ENCODE measurements around the gene METTL24. TPM values are rescaled to one million over a fixed set of nuclear protein-coding genes. Genes with fewer than 3 reads are reported as not detected.

Gene METTL24
- polyA plus RNA-seq, 5 donors, result 1.8 to 4.2 (median 3.0) TPM

DNA sequence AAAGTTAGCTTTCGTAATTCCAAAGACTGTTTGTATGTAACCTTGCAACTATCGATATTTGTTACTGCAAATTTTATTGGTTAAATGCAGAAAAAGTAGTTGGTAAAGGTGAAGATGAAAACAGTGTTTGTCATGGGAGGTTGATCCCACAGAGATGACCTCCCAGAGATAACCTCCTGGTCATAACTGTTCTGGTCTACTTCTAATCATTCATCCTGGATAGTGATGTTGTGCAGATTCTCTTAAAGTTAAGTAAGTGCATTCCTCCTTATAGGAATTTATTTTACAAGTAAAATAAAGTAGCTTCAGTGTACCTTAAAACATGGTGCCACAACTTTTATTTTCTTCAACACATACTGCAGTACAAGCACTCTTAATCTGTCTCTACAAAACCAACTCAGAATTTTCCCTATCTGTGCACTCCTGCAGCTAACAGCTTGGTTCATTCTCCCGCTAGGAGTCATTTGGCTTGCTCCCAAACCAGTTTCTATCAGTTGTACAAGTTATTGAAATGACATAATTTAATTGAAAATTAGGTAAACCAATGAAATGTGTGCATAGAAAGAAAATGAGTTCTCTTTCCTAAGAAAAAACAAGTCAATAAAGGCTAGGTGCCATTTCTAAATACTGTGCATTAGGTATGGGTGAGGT lies 19.2 kb downstream of the METTL24 start:
- DNase-seq, result no peak

DNA sequence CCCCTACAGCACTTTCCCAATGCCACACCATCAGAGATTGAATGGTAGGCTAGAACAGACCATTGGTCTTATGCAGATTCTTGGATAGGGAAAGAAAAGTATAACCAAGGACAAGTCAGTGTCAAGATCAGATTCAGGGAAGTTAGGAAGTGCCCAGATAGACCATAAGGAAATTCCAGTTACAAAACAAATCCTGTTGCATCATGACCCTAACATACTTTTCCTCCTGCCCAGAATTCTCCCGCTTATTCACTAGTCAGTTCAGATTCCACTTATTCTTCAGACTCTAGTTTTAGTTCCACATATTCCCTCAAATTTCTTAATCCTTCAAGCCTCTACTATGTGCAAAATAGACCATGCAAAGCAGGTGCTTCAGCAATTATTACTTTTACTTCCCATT lies 20.7 kb downstream of the METTL24 start:
- no peak for DNase-seq

DNA sequence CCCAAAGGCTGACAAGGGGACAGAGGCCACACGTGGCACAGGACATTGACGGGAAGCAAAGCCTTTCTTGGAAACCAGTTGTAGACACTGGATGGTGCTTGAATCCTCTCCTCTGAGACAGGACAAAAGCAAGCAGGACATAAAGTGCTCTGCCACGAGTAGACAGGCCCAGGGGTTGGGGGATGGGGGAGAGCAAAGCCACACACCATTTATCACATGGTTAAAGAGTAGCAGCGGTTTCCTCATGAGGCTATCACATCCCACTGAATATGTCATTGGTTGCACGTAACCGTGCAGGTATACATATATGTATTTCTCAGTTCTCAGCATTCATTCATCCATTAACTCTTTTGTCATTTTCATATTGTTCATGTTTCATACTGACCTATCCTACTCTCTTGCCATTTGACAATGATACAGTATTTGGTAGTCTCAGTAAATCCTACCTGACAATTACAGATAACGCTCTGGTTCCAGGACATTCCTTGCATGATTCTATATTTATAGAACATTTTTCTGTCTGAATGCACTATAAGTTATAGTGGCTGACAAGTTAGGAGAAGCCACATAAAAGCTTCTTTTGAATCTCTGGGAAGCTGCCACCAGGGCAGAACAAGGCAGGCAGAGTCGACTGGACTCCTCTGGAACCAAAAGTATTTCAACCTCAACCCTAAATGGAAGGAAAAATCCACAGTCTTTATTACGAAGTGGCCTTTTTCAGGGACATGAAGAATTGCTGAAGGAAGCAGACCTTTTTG lies 23.5 kb downstream of the METTL24 start:
- no peak for DNase-seq

DNA sequence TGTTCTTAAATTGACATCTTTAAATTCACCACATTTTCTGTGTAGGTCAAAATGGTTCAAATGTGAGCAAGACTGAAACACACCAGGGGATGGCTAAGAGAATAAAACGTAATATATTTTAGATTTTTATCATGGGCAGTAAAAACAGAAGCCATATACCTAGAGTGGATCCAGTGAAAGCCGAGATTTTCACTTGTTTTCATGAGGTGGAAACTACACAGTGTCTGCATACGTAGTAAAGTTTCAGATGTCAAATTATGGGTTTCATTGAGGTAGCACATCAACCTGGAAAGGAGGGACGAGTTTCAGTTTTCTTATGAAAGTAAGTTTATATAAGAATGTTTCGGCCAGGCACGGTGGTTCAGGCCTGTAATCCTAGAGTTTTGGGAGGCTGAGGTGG lies 25.9 kb downstream of the METTL24 start:
- DNase-seq, result no peak

DNA sequence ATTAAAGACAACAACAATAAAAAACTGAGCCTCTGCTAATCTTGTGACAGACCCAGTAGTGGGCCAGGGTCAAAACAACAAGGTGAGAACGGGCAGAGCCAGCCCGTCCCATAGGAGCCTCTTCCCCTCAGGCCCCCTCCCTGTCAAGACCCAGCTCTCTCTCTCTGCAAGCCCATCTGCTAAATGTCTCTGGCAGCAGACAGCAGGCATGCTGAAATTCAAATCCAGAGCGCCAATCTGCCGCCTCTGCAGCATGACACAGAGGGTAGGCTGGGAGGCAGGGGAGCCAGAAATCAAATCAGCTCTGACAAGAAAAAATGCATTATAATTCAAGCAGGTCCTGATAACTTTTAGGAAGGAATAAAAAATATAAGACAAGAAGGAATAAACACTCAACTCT lies 26.3 kb downstream of the METTL24 start:
- no peak for DNase-seq

DNA sequence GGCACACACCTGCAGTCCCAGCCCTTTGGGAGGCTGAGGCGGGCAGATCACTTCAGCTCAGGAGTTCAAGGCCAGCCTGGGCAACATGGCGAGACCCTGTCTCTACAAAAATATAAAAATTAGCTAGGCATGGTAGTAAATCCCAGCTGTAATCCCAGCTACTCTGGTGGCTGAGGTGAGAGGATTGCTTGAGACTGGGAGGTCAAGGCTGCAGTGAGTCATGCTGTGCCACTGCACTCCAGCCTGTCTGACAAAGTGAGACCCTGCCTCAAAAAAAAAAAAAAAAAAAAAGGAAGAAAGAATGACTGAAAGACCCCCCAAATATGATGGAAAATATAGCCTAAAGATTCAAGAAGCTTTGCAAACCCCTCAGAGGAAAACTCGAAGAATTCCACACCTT lies 26.8 kb downstream of the METTL24 start:
- no peak for DNase-seq

DNA sequence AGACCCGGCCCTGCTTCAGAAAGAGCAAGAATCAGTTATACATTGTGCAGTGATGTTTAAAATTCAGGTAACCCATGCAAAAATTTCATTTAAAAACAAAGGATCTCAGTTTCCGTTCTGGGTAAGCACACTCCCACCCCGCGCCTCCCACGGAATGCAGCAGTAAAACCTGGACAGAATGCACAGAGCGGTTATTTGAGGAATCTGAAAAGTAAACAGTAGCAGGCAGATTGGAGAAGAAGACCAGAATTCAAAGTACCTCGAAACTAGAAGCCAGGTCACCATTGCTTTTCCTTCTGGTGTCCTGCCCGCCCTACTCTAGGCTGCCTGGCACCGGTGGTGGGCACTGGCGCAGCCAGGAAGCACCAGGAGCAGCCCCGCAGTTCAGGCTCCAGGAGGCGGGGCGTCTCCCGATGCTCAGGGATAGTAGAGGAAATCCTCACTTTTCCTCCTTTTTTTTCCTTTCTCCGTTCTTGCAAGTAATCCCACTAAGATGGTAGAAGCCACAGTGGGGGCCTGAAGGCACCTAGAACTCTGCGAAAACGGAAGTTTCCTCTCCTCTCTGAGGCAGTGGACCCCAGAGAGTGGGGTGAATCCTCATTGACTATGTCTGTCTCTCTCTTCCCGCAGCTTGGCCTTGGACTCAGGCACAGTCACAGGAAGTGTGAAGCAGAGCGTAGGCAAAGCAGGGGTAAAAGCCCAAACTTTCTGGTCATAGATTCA lies 28.3 kb downstream of the METTL24 start:
- no peak for DNase-seq

DNA sequence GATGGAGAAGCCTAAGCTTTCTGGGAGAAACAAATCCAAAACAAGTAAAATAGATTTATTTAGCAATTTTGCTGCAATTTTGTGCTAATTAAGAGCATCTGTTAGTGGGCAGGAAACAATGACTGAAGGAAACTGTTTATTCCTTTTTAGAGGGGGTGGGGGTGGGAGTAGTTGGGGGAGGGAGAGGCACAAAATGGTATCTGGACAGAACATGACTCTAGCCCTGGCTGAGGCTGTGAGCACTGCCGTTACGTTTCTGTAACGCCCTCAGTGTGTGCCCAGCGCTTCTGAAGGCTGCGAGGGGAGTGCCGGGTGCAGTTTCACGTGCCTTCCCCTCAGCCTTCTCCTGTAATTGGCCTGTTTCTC lies 28.8 kb downstream of the METTL24 start:
- DNase-seq, result no peak

DNA sequence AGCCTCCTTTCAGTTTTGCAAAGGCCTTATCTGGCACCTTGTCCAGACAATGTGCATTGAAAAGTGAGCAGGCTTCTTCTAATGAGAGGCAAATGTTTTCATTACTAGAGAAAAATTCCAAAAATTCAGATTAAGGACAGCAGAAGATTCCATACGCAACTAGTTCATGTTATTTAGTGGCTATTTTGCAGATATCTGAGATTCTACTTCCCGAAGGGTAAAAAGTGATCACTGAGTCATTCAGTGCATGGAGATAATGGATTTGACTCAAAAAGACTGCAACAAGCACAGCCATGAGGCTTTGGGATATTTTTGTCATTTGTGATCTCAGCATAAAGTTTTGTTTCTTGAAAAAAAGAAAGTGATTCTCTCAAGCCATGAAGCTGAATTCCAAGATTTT lies 29.9 kb downstream of the METTL24 start:
- DNase-seq, result no peak

DNA sequence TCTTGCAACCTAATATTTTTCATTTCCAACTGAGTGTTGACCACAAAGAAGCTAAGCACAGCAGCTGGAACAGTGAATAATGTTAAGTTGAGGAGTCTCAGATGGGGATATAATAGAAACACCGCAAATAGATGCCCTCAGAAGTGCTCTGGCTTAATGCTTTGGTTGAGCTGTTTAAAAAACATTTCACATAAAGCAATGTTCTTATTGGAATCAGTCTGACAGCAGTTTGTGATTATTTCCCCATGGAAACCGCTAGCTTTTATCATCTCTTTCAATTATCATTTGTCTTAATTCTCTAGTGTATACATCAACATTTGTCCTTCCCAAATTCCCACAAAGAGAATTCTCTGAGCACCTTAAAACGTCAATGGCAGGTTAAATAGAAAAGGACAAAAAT lies 30.8 kb downstream of the METTL24 start:
- no peak for DNase-seq

DNA sequence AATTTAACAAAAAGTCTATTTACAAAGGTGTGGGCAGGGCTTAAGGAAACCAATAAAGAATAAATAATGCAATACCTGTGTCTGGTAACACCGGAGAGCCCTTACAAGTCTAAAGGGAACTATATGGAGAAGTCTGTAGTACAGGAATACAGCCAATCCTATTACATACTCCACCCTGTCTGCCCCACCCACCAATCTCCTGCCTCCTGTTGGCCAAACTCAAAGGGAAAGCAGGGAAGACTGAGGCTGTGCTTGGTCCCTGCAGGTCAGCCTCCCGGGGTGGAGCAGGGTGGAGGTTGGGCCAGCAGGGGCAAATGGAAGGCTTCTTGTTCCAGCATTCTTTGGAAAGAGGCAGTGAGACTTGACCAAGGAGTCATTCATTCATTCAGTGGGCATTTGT lies 31.5 kb downstream of the METTL24 start:
- DNase-seq, result no peak

DNA sequence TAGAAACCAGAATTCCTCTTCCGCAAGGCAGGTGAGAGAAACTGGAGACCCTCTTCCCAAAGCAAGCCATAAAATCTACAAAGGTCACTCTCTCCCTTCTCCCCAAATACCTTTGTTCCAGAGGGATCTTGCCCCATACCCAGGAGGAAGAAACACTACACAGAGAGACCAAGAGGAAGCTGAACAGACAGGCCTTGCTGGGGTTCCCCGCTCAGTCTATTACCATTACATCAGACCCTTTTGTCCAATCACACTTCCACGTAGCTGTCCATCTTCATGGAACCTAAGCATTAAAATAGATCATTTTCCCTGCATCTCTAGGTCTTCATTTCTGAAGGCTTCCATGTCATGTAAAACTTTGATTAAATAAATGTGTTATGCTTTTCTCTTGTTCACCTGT lies 32.1 kb downstream of the METTL24 start:
- no peak for DNase-seq

DNA sequence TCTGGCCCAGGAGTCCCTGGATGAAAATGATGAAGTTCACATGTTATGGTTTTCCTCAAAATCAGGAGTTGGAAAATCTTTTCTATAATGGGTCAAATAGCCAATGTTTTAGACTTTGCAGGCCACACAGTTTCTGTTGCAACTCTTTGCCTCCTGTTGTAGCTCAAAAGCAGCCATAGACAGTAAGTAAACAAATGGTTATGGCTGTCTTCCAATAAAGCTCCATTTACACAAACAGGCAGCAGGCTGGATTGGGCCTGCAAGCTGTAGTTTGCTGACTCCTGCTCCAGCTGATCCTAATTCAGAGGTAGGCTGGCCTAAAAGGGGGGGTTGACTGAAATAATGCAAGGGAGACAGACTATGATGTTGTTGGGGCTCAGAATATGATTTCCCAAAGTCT lies 33.0 kb downstream of the METTL24 start:
- peak; percentile 88 to 93 for DNase-seq

DNA sequence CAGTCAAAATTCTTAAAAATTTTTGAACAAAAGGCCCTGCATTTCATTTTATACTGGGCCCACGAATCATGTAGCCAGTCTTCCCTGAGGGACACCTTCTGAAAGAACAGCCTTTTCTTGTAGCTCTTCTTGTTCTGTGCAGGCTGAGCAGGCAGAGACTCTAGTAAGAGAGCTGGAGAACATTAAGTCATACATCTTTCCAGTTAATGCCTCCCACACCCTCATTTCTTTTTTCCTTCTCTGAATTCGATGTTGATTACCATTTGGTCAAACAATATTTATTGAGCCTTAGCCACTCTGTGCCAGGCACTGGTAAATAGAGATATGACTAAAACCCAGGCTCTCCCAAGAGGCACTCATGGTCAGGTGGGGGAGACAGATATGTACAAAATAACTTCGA lies 33.6 kb downstream of the METTL24 start:
- DNase-seq, result no peak

DNA sequence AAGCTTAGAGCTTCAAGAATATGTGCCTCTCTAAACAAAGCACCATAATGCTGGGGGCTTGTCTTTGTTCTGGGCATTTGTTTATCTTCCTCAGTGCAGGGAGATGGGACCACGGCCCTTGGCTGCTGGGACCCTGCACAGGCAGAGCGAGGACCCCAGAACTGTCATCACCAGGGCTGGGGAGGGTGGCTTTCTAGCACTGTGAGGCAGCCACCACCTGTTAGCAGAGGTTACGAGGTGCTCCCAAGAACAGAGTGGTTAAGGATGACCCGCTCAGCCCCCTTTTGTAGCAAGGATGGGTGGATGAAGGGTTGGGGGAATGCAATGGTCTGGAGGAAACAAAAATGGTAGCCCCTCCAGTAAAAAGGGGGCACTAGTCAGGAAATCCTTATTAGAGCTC lies 34.9 kb downstream of the METTL24 start:
- no peak for DNase-seq

DNA sequence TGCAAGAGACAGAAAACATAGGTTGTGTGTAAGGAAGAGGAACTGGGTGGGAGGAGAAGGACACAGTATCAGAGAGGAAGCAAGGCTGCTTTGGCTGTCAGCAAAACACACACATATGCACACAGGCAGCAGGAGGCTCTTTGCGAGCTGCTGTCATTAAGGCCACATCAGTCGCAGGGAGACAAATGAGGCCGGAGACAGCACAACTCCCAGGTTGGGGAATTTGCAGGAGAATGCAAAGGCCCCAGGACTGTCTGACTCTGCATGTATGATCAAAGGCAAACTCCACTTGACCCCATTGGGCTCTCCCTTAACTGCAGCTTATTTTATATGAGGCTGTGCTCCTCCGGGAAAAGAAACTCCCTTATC lies 35.3 kb downstream of the METTL24 start:
- DNase-seq, result no peak

DNA sequence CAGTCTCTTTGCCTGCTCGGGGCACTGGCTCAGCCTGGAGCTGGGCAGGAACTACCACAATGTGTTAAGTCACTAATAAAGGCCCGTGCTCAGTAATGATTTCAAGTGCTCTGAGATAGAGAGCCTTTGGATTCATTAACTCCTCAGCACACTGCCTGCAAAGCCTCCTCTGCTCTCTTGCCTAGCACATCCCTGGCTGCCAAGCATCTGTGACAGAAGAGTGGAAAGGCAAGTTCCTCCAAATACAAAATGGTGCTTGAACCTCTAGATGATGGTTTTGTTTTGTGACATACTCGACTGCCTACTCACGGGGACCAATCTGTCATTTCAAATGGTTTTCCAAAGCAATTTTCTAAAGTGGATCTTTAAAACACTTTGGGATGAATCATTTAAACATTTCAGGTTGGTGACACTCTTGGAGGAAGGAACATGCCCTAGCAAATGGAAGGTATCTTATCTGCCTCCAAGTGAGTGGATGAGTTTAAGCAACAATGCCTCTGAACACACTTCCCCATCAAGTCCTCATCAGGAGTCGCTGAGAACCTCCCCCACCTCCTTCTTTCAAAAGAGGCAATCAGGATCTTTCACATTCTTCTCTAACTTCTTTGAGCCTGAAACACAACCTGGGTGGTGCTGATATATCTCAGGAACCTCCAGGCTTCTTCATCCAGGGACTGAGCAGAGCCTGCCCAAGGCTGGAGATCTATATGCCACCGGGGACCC lies 35.8 kb downstream of the METTL24 start:
- no peak for DNase-seq

DNA sequence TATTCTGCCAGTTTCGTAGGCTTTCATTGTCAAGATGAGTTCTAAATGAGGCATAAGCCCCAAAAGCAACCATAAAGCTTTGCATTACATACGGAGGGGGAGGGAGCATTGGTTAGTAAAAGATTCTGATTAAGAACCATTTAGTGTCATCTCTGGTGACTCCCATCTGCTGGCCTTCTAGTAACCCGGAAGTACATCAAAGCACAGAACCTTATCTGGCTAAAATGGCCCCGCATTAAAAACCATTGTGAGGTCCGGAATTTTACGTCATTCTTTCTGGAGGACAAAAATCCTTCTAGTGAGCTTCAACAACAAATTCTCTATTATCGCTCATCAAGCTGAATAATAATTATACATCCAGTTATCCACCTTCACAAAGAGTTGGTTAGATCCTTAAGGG lies 37.8 kb downstream of the METTL24 start:
- no peak for DNase-seq

DNA sequence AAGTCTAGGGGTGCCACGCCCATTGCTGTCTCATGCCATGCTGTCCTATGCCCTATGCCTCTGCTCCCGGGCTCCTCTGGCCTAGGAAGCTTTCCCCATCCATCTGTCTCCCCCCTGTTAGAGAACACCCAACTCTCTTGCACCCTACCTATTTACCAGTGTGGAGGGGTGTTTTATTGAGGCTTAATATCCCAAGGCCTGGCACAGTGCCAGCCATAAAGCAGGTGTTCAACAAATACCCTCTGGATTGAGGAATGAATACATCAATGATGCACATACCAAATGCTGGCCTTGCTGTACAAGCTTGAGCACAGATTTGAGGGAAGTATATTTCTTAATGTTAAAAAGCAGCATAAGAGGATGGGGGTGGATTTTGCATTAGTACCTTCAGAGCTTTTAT lies 38.3 kb downstream of the METTL24 start:
- DNase-seq, result no peak

DNA sequence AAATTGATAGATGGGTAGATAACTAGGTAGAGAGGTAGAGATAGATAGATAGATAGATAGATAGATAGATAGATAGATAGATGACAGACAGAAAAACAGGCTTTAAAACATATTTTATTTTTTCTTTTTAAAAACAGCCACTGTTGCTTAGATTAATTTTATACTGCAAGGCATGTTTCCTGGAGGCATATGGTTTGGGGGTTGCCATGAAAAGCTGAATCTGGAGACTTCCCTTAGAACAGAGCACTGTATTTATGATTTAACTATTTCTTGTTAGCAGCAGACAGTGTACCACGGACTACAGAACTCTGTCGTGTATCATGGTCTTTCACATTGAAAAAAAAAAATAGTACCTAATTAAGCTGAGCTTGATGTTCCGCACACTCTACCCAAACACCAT lies 38.8 kb downstream of the METTL24 start:
- DNase-seq, result no peak

DNA sequence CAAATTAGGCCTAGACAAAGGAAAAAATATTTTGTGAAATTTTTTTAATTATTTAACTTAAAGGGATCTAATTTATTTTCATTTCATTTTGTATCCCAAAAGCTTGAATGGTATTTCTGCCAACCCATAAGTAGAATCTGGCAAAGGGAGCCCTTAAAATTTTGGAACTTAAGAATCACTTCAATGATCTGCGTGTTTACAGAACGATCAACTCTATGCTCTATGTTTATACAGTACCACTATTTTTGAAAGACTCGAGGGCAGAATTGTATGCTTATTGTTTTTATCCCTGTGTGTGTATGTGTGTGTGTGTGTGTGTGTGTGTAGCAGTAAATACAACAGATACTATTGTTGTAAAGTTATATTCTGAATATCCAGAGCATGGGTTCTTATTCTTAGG lies 39.2 kb downstream of the METTL24 start:
- DNase-seq, result no peak

DNA sequence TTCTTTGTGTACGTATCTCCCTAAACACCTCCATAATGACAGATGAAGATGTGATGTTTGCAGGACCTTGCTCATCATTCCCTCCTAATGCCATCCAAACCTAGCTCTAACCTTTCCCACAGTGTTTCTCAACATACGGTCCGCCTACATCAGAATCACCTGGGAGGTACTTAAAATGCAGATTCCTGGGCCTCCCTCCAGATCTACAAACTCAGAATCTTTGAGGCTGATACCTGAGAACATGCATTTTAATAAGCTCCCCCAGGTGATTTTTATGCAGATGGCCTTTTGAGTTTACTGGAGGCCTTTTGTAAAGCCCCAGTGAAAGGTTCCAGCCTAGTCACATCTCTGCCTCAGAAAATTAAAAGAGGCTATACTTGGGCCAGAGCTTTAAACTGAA lies 40.5 kb downstream of the METTL24 start:
- no peak for DNase-seq

DNA sequence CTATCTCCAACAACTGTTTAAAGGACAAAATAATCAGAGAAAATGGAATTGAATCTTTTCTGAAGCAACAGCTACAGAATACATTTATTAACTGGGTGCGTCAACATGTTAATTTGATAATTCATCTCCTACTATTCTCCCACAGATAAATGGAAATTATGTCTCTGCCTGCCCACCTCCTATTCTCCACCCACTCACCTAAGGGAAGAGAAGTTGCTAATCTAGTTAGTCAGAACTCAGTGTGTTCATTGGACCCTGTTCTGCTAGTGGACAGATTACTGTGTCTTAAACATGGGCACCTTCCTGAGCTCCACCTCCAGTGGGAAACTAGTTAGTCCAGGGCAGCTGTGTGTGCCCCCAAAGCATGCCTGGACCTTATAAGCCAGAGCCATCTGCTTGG lies 41.0 kb downstream of the METTL24 start:
- DNase-seq, result no peak
